ENCODE measurements around the gene MACROH2A2. TPM values are rescaled to one million over a fixed set of nuclear protein-coding genes. Genes with fewer than 3 reads are reported as not detected.
"Not testable (repeated sequence)": the region's sequence is repeated elsewhere in the genome, so short reads cannot be mapped to it uniquely, and the experiment has no call there.

MACROH2A2 gene
- total RNA-seq, 1 donor from 2014 or later: 7.3 TPM

DNA sequence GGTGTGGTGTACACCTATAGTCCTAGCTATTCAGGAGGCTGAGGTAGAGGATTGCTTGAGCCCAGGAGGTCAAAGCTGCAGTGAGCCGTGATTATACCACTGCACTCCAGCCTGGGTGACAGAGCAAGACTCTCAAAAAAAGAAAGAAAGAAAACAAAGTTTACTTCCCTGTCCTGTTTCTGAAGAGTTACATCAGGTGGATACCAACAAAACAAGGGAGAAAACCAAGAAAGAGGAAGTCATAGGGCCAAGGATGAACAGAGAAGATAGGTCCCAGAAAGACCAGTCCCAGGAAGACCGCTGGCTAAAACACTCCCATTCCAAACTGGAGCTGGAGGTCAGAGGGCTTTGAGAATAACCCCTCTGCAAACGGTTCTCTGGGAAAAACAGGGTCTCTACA, 13.5 kb downstream of the MACROH2A2 start:
- no peak for DNase-seq (ENCODE audit: extremely low read depth, low read depth, low spot score)

DNA sequence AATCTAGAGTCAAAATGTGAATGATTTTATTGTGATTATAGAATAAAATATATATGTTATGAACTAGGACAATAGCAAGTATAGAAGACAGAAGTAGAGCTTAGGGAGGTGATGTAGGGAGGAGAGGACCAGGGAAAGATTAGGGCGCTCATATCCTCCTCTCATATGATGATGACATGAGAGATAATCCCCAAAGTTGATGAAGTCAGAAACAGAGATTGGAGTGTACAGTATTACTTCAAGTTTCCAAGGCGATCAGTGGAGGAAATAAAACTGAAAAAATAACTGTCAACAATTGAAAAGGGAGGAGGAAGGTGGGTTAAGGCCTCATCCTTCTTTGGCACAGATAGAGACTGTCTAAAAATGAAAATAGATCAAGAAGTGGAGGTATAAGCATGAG, 14.9 kb downstream of the MACROH2A2 start:
- no peak for DNase-seq (ENCODE audit: extremely low read depth, low read depth, low spot score)

DNA sequence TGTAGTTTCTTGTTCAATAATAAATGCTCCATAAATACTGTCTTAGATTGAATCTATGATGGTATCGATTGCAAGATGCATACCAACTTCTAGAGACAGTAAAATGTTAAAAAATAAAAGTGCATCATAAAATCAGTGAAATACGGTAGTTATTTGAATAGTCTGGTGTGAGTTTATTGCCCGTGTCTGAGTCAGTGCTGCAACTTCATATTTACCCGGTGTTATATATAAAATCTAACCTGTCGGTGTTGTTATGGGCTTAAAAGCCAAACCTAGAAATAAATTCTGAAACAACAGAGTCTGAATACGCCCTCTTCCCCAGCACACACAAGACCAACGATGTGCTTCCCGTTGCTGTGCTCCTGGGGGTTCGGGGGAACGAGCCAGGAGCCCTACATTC, 16.3 kb downstream of the MACROH2A2 start:
- DNase-seq (ENCODE audit: extremely low read depth, low read depth, low spot score): no peak

DNA sequence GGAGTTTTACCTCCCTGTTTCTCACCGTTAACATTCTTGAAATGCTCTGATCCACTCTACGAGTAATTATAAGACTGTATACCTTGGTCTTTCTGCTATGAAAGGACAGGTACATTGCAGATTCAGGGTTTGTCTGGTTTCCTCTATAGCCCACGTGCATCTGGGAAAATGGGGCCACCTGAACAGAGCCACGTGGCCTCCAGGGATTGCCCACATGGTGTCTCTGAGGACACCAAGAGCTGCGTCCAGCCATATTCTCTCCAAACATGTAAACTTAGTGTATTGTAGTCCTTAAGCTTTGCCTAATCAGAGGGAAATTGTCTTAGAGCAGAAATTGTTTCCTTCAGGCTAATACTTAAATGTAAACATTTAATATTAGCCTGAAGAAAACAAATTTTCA, 16.7 kb downstream of the MACROH2A2 start:
- no peak for DNase-seq (ENCODE audit: extremely low read depth, low read depth, low spot score)

DNA sequence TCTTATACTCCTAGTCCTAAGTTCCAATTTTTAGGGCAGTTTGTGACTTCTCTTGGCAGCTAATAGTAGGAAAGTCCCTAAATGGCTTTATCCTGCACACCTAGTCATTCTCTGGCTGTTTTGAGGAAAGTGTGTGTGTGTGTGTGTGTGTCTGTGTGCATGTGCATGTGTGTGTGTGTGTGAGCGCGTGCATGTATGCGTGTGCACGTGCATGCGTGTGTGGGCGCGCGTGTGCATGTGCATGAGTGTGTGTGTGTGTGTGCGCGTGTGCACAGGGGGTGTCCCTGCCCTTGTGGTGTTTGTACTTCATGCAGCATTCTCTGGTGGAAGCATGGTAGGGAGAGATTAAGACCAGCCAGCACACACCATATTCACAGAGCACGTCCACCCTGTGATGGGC, 18.2 kb downstream of the MACROH2A2 start:
- DNase-seq (ENCODE audit: extremely low read depth, low read depth, low spot score): no peak

DNA sequence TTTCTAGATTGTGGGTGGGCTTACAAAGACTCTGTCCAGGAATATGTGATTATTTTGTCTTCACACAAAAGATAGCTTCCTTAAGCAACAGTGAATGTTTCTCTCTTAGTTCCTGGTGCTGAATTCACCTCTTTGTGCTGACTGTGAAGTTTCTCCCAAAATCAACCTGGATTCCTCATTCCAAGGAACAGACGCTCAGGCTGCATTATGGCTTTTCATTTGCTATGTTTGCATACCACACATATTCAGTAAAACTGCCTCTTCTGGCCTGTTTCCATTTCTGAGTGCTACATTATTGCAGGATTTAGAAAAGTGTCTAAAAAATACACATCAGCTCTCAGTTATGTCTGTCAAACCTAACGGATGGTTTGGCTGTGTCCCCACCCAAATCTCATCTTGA, 21.5 kb downstream of the MACROH2A2 start:
- no peak for DNase-seq (ENCODE audit: extremely low read depth, low read depth, low spot score)

DNA sequence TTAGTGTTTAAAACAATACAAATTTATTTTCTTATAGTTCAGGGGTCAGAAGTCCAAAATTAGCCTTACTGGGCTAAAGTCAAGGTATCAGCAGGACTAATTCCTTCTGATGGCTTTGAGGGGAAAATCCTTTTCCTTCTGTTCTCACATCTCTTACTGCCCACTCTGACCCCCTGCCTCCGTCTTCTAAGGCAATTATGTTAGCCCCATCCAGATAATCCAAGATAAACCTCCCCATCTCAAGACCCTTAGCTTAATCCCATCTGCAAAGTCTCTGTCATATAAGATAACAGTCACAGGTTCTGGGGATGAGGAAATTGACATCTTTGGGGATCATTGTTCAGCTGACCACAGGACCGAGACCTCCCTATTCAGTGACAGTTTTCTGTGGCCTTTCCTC, 22.3 kb downstream of the MACROH2A2 start:
- no peak for DNase-seq (ENCODE audit: extremely low read depth, low read depth, low spot score)

DNA sequence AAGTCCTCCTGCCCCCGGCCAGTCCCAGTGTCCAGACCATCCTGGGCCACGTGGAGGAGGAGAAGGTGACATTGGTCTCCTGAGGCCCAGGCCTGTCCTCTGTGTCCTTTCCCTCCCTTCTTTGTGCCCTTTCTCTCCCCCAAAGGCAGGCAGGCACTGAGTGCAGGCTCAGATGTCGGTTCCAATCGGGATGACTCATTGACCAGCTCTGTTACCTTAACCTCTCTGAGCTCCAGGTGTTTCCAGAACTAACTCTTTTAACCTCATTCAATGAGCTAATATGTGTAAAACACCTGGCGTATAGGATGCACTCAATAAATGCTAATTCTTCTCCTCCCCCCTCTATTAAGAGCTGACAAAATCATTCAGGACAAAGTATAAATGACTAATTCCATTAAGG, 25.7 kb downstream of the MACROH2A2 start:
- no peak for DNase-seq (ENCODE audit: extremely low read depth, low read depth, low spot score)

DNA sequence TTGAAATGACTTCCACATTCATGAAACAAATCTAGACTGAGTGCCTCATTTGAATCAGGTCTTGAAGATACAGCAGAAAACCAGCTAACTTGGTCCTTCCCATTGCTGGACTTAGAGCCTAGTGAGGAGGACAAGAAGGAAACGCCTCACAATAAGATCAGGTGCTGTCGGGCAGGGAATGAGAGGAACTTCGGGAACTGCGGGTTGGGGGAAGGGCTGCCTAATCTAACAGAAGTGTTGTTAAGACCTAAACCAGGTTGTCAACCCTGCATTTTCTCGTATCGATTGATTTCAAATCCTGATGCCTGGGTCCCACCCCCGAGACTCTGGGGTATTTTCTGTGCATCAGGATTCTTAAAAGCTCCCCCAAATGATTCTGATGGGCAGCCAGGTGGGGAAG, 26.3 kb downstream of the MACROH2A2 start:
- DNase-seq (ENCODE audit: extremely low read depth, low read depth, low spot score): no peak

DNA sequence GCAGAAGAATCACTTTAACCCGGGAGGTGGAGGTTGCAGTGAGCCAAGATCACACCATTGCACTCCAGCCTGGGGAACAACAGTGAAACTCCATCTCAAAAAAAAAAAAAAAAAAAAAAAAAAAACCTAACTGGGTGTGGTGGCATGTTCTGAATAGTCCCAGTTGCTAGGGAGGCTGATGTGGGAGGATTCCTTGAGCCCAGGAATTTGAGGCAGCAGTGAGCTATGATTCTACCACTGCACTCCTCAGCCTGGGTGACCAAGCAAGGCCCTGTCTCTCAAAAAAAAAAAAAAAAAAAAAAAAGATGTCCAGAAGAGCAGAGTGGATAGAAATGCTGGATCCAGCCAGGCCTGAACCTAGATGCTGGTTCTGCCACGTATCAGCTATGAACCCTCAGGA, 28.1 kb downstream of the MACROH2A2 start:
- DNase-seq (ENCODE audit: extremely low read depth, low read depth, low spot score): not testable (repeated sequence)

DNA sequence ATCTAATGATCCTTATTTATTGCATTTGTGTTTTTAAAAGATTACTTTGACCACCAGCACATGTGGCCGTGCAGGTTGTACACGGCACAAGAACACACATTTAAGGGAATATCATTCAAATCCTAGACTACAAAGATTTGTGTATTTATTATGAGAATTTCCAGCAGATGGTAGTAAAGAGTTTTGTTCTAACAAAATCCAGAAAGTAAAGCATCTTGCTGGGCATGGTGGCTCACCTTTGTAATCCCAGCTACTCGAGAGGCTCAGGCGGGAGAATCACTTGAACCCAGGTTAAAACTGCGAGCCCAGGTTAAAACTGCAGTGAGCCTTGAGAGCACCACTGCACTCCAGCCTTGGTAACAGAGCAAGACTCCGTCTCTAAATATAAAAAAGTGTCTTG, 31.5 kb downstream of the MACROH2A2 start:
- no peak for DNase-seq (ENCODE audit: extremely low read depth, low read depth, low spot score)

DNA sequence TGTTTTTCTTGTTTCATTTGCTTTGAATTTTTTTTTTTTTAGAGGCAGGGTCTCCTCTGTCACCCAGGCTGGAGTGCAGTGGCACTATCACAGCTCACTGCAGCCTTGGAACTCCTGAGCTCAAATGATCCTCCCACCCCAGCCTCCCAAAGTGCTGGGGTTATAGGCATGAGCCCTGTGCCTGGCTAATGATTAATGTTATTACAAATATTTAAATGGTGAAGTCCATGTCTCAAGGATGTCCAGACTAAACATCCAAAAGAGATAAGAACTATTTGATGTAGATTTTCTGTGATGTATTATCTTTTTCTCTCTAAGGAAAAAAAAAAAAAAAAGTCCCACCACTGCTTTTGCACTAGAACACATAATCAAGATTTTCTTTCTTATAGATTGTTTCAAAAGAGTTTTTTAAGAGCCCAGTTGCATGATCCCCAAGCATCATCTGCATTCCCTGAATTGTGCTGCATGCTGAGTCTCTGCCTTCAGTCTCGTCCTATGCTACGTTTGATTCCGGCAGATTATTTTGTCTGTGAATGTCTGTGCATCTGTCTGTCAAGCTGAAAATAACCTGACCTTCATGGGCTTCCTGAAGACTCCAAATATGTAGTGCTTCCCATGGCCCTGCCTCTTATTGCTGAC, 33.4 kb downstream of the MACROH2A2 start:
- DNase-seq (ENCODE audit: extremely low read depth, low read depth, low spot score): no peak

DNA sequence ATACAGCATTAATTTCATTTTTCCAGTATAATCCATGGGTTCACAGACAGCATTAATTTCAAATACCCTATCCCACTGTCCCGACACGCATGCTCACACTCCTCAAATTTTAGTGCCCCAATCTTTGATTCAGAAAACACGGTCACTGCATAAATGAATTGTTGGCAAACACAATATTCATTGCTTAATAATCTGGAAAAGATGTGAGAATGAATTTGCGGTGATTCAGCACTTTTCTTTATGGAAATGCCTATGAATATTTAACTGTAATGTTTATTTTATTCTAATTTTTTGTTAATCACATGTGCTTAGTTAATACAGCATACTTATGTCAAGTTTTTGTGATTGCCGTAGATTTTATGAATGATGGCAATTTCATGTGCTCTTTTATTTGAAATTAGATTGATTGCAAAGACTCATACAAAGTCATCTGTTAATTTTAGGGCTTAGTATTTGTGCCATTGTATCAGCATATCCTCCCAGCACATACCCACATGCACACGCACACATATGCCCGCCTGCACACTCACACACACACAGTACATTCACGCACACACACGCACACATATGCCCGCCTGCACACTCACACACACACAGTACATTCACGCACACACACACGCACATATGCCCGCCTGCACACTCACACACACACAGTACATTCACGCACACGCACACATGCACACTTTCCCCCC, 35.1 kb downstream of the MACROH2A2 start:
- DNase-seq (ENCODE audit: extremely low read depth, low read depth, low spot score): no peak

DNA sequence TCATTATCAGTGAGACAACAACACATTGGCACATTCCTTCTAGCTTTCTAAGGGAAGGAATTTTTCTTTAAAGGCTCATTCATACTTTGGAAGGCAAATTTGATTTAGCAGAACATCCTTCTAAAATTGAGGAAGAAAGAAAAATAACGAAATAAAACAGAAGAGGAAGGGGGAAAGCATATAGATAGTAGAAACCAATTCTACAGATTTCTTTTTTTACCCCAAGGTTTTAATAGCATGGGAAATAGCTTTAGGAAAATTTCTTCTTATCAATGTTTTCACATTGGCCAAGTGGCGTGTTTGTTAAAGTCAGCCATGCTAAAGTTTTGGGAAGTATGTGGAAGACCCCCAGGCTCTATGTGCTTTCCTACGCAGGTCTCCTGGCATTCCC, 35.7 kb downstream of the MACROH2A2 start:
- DNase-seq (ENCODE audit: extremely low read depth, low read depth, low spot score): no peak

DNA sequence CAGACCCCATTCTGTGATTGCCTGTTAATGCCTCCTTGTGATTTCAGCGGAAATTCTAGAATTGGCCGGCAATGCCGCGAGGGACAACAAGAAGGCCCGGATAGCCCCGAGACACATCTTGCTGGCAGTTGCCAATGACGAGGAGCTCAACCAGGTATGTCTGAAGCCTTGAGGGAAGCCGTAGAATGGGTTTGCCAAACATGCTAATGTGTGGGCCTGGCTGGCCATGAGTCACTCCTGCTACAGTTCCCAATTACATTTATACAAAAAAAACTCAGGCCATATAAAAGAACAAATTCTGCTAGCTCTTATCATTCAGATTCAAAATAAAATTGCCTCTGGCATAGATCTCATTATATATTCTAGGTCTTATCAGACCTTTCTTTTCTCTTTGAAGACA, 37.4 kb downstream of the MACROH2A2 start:
- DNase-seq (ENCODE audit: extremely low read depth, low read depth, low spot score): no peak

DNA sequence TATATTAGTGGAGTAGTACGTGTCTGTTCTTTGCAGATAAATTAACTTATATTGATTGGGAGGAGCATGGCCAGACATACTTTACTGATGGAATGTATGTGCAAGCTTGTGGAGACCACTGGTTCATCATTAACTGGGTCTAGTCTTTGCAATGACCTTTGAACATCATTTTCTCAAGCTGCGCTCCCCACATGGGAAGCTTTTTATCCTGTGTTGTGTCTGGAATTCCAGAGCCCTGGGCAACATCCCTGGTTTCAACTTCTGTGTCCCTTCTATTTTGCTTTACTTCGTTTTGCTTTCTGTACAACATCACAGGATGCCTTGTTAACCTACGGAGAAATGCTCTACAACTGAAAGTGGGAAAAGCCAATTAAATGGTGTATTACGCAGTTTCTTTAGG, 38.3 kb downstream of the MACROH2A2 start:
- no peak for DNase-seq (ENCODE audit: extremely low read depth, low read depth, low spot score)

DNA sequence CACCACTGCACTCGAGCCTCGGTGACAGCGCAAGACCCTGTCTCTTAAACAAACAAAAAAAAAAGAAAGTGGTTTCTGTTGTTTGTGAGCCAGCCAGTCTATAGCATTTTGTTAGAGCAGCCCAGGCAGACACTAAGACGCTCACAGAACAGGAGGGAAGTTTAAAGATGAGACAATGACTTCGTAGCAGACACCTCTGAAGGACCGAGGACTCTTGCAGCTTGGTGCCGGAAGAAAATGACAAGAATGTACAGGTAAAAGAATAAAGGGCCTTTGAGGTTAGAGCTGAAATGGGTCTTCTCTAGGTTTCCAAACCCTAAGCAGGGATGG, 39.7 kb downstream of the MACROH2A2 start:
- no peak for DNase-seq (ENCODE audit: extremely low read depth, low read depth, low spot score)

DNA sequence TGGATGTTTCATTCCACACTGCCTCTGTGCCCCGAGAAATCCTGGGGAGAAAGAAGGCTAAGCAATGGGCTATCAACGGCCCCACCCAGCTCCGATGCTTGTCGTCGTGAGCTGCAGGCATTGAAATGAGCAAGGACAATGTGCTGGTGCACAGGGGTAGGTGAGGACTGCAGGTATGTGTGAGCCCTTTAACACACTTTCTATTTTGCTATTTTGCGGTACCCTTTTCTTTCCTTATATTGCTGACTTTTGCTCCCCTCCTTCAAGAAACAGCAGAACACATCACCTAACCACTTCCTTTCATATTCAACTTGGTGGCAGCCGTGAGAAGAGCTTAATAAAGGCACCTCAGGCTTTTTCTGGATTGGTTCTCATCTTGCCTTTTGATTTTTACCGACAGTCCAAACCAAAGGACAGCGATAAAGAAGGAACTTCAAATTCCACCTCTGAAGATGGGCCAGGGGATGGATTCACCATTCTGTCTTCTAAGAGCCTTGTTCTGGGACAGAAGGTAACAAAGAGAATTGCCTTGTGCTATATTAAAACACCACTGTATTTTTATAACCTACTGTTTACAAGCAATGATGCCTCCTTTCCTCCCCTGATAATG, 40.8 kb downstream of the MACROH2A2 start:
- no peak for DNase-seq (ENCODE audit: extremely low read depth, low read depth, low spot score)

DNA sequence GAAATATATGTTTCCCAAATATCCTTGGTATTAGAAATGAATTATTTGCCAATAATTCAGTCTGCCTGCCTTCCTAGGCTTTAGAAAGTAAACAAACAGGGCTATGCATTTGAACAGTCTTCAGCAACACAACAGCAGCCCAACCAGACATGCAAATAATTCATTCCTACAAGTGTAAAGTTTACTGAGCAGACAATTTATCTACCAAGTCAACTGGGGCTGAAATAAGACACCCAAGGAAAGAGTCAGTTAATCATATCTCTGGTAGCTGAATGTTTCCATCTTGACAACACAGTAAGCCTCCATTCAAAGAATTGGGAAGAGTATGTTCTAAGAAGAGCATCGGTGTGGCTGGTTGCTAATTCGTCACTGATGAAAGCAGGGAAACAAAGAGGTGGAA, 41.6 kb downstream of the MACROH2A2 start:
- DNase-seq (ENCODE audit: extremely low read depth, low read depth, low spot score): no peak

DNA sequence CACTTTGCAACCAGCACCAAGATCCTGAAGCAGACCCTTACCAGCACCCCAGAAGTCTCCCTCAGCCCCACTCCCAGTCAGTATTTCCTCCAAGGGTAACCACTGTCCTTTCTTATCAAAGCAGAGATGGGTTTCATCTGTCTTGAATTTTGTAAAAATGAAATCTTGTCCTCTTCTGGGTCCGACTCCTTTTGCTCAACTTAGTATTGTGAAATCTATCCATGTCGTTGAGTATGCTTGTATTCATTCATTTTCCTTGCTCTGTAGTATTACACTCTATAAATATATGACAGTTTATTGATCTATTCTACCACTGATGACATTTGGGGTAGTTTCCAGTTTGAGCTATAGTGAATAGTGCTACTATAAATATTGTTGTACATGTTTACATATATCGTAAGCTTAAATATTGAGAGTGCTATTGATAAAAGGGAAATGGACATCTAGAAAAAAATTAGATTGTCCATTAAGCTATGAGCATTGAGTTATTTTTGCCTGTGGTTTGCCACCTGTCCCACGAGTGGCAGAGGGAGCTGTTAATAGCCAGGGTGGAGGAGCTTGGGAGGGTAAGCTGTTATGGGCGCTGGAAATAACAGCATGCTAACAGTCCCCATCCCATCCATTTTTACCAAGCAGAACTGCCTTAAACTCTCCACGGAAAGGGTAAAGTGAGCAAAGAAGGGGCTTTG, 43.5 kb downstream of the MACROH2A2 start:
- no peak for DNase-seq (ENCODE audit: extremely low read depth, low read depth, low spot score)

DNA sequence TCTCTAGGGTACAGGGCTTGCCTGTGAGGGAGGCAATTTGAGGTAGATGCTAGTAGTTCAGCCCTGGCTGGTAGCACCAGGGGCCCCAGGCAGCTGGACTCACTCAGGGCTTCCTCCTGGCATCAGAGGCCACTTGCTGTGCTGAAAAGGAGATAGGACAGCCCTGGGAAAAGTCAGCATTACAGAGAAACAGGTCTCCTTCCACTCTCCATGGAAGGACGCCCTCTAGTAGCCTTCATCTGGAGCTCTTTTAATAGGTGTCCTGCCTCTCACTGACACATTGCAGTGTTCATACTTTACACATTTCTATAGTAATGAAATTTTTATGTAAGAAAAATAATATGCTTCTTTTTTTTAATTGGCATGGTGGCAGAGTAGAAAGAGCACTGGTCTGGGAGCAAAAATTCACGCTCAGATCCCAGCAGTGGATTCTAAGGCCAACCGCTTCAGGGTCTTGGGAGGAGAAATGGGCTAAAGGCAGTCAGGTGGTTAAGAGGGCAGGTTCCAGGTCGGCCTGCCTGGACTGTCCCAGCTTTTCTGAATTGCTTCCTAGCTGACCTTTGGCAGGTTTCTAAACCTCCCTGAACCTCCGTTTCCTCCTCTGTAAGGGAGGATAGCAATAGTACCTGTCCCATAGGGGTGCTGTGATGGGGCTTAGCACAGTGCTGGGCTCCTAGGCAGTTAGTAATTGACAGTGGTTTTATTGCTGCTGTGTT, 44.2 kb downstream of the MACROH2A2 start:
- DNase-seq (ENCODE audit: extremely low read depth, low read depth, low spot score): no peak
